Adrenal gland (tissue), 5 donors: ENCODE data around the gene IL4R.

Experiments used
- CTCF ChIP-seq, 6 experiments: fragments of 450-650 bp in 4 of 6; fragments of 200-600 bp in 2 of 6; sonication (generic) in 1 of 6; IDR thresholded peaks; 1 replicate in 5 of 6; 2 replicates in 1 of 6; pipeline versions ENCODE4 v1.5.1 to v1.8.0; 2016 to 2021; ENCODE audit warnings: antibody characterized with exemption in 6 of 6, mild to moderate bottlenecking in 2 of 6, moderate library complexity in 1 of 6
- POLR2A ChIP-seq, 2 donors: fragments of 450-650 bp; IDR thresholded peaks; one replicate each; pipeline ENCODE4 v1.6.1; 2017; ENCODE audit warnings: antibody characterized with exemption in 2 of 2, mild to moderate bottlenecking in 2 of 2, moderate library complexity in 1 of 2
- donor health status: DM: no; HTN: no; CAD: no.

GRCh38 chr16:27384425-27384824 lies 70.7 kb downstream of the IL4R start:
- TF ChIP-seq POLR2A (IDR thresholded peaks at IDR 0.05) (no peak), CTCF (IDR thresholded peaks at IDR 0.05) (no peak)
